Measurements from ENCODE around the gene PTPRT. TPM values are rescaled to one million over a fixed set of nuclear protein-coding genes. Genes with fewer than 3 reads are reported as not detected.

PTPRT gene
- total and polyA plus RNA-seq, 10 of the 15 experiments (the other 5 are each of a cell fraction or from before 2014, with no cell fraction given): not detected

GRCh38 chr20:42949950-42950349 is 239.8 kb downstream of the PTPRT start (continued):
- TF ChIP-seq NKRF (conservative IDR thresholded peaks at IDR 0.05) (no peak), BACH1 (IDR thresholded peaks at IDR 0.05; ENCODE audit: borderline replicate concordance) (no peak), PAX8 (IDR thresholded peaks at IDR 0.05) (no peak), CTCF (IDR thresholded peaks at IDR 0.05 in 2 of 3, conservative IDR thresholded peaks at IDR 0.05 in 1 of 3; ENCODE audit: control insufficient read depth in 2 of 3, extremely low read depth in 1 of 3, insufficient read depth in 1 of 3, low read depth in 3 of 3, low read length in 3 of 3) (no peak), NFYA (IDR thresholded peaks at IDR 0.05; ENCODE audit: borderline replicate concordance, low read depth, low read length) (no peak), TARDBP (IDR thresholded peaks at IDR 0.05; ENCODE audit: borderline replicate concordance) (no peak), EP300 (IDR thresholded peaks at IDR 0.05; ENCODE audit: borderline replicate concordance in 1 of 2, control insufficient read depth in 1 of 2, low read depth in 2 of 2, low read length in 2 of 2) (no peak)

- CTCF ChIA-PET: no interaction called here
- POLR2A ChIA-PET: no interaction called here
- TF ChIP-seq SREBF2 (IDR thresholded peaks at IDR 0.05; ENCODE audit: low read length) (no peak), ZNF592 (IDR thresholded peaks at IDR 0.05) (no peak), PAX8 (IDR thresholded peaks at IDR 0.05) (no peak), TAF1 (IDR thresholded peaks at IDR 0.05; ENCODE audit: borderline replicate concordance, low read depth, low read length) (no peak), GATAD2B (conservative IDR thresholded peaks at IDR 0.05; ENCODE audit: low read depth) (no peak), BCL3 (IDR thresholded peaks at IDR 0.05; ENCODE audit: borderline replicate concordance, insufficient read depth, low read depth, low read length, poor library complexity, severe bottlenecking) (no peak)
Measured at GRCh38 chr20:42945234-42945994, 244.3 kb downstream of the PTPRT start.

More at GRCh38 chr20:42945234-42945994, 244.3 kb downstream of the PTPRT start:
- Histone ChIP-seq H3K4me3 (no peak overlapping the region), H3K4me1 (ENCODE audit: control insufficient read depth, insufficient read depth, low read length) (no peaks in the 10 kb centered on the region), H4K20me1 (ENCODE audit: control insufficient read depth, insufficient read depth) (no peaks in the 10 kb centered on the region), H3K9ac (ENCODE audit: control insufficient read depth, insufficient read depth, low read length) (no peak overlapping the region), H3K27me3 (replicated peaks in 1 of 2; ENCODE audit: control insufficient read depth in 2 of 2, insufficient read depth in 2 of 2, low read length in 1 of 2) (no peaks in the 10 kb centered on the region), H3K4me2 (ENCODE audit: control insufficient read depth, insufficient read depth) (no peak overlapping the region), H2AFZ (ENCODE audit: control insufficient read depth, low read depth, low read length) (no peak overlapping the region), H3K27ac (ENCODE audit: control insufficient read depth, insufficient read depth) (no peak overlapping the region), H3K79me2 (ENCODE audit: control insufficient read depth, insufficient read depth, low read length) (no peaks in the 10 kb centered on the region), H3K9me3 (replicated peaks; ENCODE audit: control insufficient read depth, insufficient read depth, low read length) (no peaks in the 10 kb centered on the region), H3K36me3 (ENCODE audit: control insufficient read depth in 2 of 2, insufficient read depth in 2 of 2, low read length in 1 of 2) (no peaks in the 10 kb centered on the region)
- FAIRE-seq: no peak
- no peak for ATAC-seq
- no TSS peak for BruUV-seq (replicated peaks)
- intact Hi-C loops (cut with micrococcal nuclease; ENCODE audit: unreplicated experiment) (no loop called here), in situ Hi-C loops (cut with MboI) (no loop called here)
- SMC1A ChIA-PET (ENCODE audit: uncharacterized antibody, unreplicated experiment): no interaction called here
- WGBS (ENCODE audit: insufficient coverage, insufficient replicate concordance, low lambda C conversion rate, missing lambda C conversion rate): 22% methylated on average over 10 of the region's 10 CpGs
- DNase-seq (ENCODE audit: low read depth, low spot score): no peak
- RAD21 ChIA-PET (ENCODE audit: unreplicated experiment): no interaction called here
